BE2C (cell line): ENCODE measurements around the gene BIRC2.
"Not testable (repeated sequence)": the region's sequence is repeated elsewhere in the genome, so short reads cannot be mapped to it uniquely, and the experiment has no call there.

ENCODE experiments used
- DNase-seq: peaks from one replicate; pipeline ENCODE4 v3.0.0-alpha.2; 2020
- H3K27me3 ChIP-seq: fragments of 250-450 bp; sonication (Bioruptor Pico); 2 replicates; pipeline ENCODE4 v1.5.1; 2020; ENCODE audit warnings: mild to moderate bottlenecking
- H3K36me3 ChIP-seq: fragments of 250-450 bp; sonication (Bioruptor Pico); 2 replicates; pipeline ENCODE4 v1.5.1; 2020; ENCODE audit warnings: mild to moderate bottlenecking
- H3K4me1 ChIP-seq: fragments of 250-450 bp; sonication (Bioruptor Pico); 2 replicates; pipeline ENCODE4 v1.5.1; 2020
- H3K4me3 ChIP-seq: 2 replicates; pipeline ENCODE4 v1.5.1; 2011; ENCODE audit warnings: low read depth, low read length
- H3K9me3 ChIP-seq: fragments of 250-450 bp; sonication (Bioruptor Pico); 2 replicates; pipeline ENCODE4 v1.5.1; 2020
- TF ChIP-seq, protein P1 (sequence below): IDR thresholded peaks from 2 replicates; pipeline ENCODE4 v1.5.1; 2012; ENCODE audit warnings: mild to moderate bottlenecking, low read depth, low read length

BIRC2 gene

GRCh38 chr11:102330231-102330630, 16.8 kb upstream of the BIRC2 start:
- no peaks in the 10 kb centered on the region for H3K36me3 ChIP-seq
- TF ChIP-seq, protein P1, sequence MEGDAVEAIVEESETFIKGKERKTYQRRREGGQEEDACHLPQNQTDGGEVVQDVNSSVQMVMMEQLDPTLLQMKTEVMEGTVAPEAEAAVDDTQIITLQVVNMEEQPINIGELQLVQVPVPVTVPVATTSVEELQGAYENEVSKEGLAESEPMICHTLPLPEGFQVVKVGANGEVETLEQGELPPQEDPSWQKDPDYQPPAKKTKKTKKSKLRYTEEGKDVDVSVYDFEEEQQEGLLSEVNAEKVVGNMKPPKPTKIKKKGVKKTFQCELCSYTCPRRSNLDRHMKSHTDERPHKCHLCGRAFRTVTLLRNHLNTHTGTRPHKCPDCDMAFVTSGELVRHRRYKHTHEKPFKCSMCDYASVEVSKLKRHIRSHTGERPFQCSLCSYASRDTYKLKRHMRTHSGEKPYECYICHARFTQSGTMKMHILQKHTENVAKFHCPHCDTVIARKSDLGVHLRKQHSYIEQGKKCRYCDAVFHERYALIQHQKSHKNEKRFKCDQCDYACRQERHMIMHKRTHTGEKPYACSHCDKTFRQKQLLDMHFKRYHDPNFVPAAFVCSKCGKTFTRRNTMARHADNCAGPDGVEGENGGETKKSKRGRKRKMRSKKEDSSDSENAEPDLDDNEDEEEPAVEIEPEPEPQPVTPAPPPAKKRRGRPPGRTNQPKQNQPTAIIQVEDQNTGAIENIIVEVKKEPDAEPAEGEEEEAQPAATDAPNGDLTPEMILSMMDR = no peak
- no peaks in the 10 kb centered on the region for H3K4me1 ChIP-seq
- H3K9me3 ChIP-seq = no peaks in the 10 kb centered on the region
- H3K27me3 ChIP-seq = peaks cover 6% of the 10 kb centered on the region
- DNase-seq = no peak
- no peak overlapping the region for H3K4me3 ChIP-seq

DNA sequence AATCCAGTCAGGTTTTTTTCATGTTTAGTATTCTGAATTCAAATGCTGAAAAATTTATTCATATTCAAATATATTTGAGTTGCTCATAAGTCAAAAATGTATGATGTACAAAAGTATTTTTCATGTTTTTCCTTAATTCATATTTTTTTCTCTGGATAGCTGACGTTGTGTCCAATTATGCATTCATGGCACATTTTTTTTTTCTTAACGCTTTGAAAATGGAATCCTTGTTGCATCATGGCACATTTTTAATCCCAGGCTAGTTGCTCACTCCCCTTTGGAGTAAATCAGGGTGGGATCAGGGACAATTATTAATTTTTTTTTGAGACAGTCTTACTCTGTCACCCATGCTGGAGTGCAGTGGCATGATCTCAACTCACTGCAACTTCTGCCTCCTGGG, 15.7 kb upstream of the BIRC2 start:
- peaks cover 13% of the 10 kb centered on the region for H3K27me3 ChIP-seq
- H3K4me1 ChIP-seq = no peaks in the 10 kb centered on the region
- H3K4me3 ChIP-seq = no peak overlapping the region
- no peak for DNase-seq
- H3K9me3 ChIP-seq = no peaks in the 10 kb centered on the region
- H3K36me3 ChIP-seq = no peaks in the 10 kb centered on the region
- TF ChIP-seq, protein P1 = no peak

DNA sequence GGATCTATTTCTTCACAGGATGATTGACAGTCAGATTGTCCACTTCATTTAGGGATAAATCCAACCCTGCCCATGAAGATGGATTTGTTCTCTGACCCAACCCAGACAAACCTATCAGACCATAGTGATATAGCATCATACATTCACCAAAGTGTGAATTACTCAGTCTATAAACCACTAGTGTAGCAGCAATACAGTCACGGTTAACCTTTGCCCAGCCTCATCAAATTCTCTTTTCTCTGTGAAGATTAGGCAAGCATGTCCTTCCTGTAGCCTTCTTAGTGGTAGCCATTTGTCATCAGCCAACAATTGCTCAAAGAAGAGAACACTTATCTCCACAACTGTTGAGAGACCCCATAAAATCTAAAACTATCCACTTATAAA, 14.4 kb upstream of the BIRC2 start:
- Histone ChIP-seq H3K4me3 (no peak overlapping the region), H3K27me3 (peaks cover 17% of the 10 kb centered on the region), H3K36me3 (no peaks in the 10 kb centered on the region), H3K4me1 (no peaks in the 10 kb centered on the region), H3K9me3 (no peaks in the 10 kb centered on the region)
- TF ChIP-seq, protein P1 = no peak
- DNase-seq = no peak

DNA sequence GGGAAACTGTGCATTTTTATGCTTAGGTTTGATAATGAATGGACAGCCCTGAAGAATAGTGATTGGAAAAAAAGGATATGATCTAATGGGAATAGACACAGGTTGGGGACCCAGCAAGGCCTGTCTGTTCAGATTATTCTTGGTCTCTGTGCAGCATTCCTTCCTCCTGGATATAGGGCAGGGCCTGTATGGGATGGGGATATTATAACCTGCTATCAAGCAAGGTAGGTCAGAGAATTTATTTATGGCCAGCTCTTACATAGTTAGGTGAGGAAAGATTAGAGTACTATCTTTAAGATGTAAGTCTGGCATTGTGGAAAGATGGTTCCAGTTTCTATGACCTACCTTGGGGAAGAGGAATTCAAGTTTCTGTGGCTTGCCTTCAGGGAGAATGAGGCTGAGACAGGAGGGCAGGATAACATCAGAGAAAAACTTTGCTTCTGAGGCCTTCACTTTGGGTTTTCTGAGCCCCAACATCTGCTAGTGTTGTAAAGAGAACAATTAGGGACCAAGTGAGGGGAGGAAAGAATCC, 8.5 kb upstream of the BIRC2 start:
- TF ChIP-seq, protein P1 = no peak

DNA sequence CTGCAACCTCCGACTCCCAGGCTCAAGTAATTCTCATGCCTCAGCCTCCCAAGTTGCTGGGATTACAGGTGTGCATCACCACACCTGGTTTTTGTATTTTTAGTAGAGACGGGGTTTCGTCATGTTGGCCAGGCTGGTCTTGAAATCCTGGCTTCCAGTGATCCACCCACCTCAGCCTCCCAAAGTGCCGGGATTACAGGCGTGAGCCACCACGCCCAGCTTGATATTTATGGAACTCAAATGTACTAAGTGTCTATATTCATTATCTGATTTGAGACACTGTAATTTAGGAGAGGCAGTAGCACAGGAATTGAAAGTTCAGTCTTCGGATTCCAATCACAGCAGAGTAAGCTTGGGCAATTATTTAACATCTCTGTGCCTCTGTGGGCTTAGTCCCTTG, 5.7 kb upstream of the BIRC2 start:
- not testable (repeated sequence) for H3K4me1 ChIP-seq, H3K27me3 ChIP-seq, H3K9me3 ChIP-seq, H3K4me3 ChIP-seq, H3K36me3 ChIP-seq, DNase-seq

More for the DNA sequence above, 8.5 kb upstream of the BIRC2 start:
- Histone ChIP-seq H3K4me1 (no peaks in the 10 kb centered on the region), H3K27me3 (peaks cover 17% of the 10 kb centered on the region), H3K36me3 (no peaks in the 10 kb centered on the region), H3K4me3 (no peak overlapping the region), H3K9me3 (no peaks in the 10 kb centered on the region)
- no peak for DNase-seq

GRCh38 chr11:102341844-102342318, 5.1 kb upstream of the BIRC2 start:
- peak; percentile 82 for DNase-seq
- no peaks in the 10 kb centered on the region for H3K36me3 ChIP-seq
- TF ChIP-seq, protein P1 = peak; percentile 95
- H3K9me3 ChIP-seq = no peaks in the 10 kb centered on the region
- no peak overlapping the region for H3K4me3 ChIP-seq
- no peaks in the 10 kb centered on the region for H3K27me3 ChIP-seq
- 0 out of 2 replicates have a peak, but pooled peaks cover 3% of the 10 kb centered on the region for H3K4me1 ChIP-seq

DNA sequence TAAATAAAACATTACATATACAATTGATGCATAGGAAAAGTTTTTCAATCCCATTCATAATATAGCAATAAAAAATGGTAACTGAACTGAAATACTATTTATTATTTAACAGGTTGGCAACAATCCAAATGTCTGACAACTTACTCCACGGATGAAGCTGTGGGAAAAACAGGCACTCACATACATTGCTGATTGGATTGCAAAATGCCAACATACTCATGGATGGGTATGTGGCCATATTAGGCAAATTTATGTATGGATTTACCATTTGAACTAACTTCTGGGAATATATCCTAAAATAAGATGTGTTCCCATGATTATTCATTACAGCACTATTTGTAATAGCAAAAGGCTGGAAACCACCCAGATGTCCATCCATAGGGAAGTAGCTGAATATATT, 3.2 kb upstream of the BIRC2 start:
- Histone ChIP-seq H3K4me3 (no peak overlapping the region), H3K36me3 (no peaks in the 10 kb centered on the region), H3K9me3 (no peaks in the 10 kb centered on the region), H3K27me3 (no peaks in the 10 kb centered on the region), H3K4me1 (0 out of 2 replicates have a peak, but pooled peaks cover 3% of the 10 kb centered on the region)
- DNase-seq = no peak
- TF ChIP-seq, protein P1 = no peak
